Measurements from ENCODE around the gene MAP1LC3B2.

The MAP1LC3B2 gene

DNA sequence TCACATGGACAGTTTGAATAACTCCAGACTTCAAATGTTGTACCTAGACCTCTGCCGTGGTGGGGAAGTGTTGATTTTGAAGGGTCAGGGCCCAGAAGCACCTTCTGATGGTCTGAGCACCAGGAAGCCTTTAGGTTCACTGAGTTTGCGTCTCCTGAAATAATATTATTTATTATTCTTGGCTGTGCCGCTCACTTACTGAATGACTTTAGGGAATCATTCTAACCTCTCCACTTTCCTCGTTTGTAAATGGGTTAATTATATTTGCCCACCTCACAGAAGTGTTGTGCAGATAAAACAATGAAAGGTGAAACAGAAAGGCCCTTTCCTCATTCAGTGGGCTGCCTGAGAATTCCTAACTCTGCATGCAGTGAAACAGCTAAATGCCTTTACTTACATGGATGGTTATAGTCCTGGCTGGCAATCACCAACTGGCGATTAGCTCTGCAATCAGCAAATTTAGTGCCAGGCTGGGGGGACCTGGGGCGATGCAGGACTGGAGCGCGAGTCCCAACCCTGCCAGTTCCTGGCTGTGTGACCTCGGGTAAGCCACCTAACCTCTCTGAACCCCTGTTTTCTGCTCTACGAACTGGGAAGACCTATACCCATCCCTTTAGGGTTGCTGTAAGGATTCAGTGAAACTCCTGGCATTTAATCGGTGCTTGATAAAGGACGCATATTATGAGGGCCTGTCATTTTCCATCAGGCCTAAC is 57.5 kb downstream of the MAP1LC3B2 start:
- no peak for DNase-seq

DNA sequence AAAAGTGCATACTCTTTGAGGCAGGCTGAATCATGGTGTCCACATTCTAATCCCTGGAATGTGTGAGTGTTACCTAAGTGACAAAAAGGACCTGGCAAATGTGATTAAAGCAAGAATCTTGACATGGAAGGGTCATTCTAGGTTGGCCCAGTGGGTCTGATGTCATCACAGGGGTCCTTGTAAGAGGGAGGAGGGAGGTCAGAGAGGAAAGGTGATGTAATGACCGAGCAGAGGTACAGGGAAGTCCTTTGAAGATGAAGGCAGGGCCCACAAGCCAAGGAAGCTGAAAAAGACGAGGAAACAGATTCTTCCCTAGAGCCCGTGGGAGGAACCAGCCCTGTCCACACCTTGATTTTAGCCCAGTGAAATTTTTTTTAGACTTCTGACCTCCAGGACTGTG is 60.1 kb downstream of the MAP1LC3B2 start:
- no peak for DNase-seq

DNA sequence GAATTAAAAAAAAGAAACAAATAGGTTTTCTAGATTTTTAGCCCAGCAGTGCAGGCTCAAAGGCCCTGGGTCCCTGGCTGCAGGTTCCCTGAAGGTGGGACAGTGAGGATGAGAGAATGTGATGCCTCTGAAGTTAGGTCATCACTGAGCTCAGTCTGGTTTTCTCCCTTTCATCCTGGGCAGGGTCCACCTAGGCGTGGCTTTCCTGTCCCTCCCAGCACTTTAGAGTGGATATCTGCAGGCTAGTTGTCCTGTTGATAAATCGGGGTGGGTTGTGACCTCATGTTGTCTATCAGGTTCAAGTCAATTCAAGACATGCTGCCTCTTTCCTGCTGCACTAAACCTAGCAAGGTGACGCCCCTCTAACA is 60.9 kb downstream of the MAP1LC3B2 start:
- no peak for DNase-seq

DNA sequence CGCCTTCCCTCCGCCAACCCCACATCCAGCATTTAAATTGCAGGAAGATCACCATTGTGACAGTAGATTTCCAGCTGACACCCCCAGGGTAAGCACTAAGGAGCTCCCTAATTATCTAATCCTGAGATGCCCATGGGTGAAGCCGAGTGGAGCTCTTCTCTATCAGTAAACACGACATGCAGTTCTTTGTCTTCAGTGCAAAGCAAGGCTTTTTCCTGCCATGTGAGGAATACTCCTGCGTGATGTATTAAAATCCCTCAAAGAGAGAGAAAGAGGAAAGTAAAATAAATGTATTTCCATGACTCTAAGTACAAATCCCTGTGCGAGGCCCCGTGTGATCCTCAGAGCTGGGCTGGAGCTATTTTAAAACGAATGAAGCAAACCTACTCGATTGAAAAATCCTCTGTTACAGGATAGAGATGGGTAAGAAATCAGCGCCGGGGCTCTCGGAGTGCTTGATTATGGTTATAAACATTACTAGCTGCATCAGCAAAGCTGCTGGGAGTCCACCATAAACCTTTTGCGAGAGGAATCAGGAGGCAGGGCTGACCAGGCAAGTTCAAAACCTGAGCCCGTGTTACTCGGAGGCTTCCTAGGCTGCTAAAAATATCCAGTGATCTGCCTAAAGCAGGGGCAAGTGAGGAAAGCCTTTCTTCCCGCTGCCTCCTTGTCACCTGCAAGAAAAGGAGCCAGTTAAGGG is 61.5 kb downstream of the MAP1LC3B2 start:
- DNase-seq: no peak

DNA sequence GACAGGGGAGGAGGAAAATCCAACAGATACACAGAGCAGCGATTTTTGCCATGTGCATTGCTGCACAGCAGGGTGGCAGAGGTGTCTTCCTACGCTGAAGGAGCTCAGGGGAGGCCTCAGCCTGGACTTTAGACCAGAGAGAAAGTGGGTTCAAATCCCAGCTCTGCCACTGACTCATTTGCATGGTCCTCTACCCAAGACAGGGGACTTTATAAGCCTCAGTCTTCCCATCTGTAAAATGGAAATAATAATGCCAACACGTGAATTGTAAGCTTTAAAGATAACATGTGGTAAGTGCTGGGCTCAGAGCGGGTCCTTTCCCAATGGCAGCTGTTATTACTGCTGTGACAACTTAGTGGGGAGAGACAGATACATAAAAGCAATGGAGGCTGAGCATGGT is 62.0 kb downstream of the MAP1LC3B2 start:
- no peak for DNase-seq

DNA sequence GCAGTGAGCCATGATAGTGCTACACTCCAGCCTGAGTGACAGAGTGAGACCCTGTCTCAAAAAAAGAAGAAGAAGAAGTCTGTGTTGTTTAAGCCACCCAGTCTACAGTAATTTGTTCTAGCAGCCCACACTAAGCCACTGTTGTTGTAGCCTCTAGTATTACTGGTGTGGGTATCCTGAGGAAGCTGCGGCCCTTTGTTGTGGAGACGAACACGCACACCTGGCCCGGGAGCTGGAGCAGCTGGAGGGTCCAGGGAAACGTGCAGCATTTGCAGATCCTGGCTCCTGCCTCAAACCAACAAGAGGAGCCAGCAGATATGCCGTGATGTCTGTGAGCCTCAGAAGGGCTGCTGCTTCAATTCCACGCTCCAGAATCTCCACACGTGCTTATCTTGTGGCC is 65.3 kb downstream of the MAP1LC3B2 start:
- no peak for DNase-seq

DNA sequence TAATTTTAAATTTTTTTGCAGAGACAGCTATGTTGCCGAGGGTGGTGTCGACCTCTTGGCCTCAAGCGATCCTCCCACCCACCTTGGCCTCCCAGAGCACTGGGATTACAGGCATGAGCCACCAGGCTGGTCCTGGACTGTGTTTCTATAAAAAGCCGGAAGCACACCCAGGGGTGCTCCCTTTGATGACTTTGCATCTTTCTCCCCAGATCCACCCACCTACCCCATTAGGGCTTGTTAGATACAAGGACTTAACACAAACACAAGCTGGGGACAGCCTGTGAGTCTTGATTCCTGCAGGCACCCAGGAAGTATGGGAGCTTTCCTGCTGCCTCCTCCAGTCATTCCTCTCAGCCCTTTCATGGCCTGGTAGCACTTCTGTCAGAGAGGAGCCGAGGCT is 67.0 kb downstream of the MAP1LC3B2 start:
- DNase-seq: no peak

Measured in CD4-positive, alpha-beta T cell treated with Interleukin-1 beta for 1 hour (primary cell).